AG09309 (cell line): ENCODE results near the gene LRCH3.

Source experiments
- DNase-seq: peaks from one replicate; pipeline ENCODE4 v3.0.0-alpha.2; 2010; ENCODE audit warnings: low read depth
- H3K4me3 ChIP-seq: 2 replicates; pipeline ENCODE4 v1.5.1; 2011; ENCODE audit warnings: mild to moderate bottlenecking, low read depth, low read length, moderate library complexity; ENCODE audit not compliant: control insufficient read depth
- TF ChIP-seq, protein P1 (sequence below): IDR thresholded peaks from 2 replicates; pipeline ENCODE4 v1.5.1; 2011; ENCODE audit warnings: mild to moderate bottlenecking, low read depth, low read length, inconsistent platforms; ENCODE audit not compliant: insufficient read depth, control insufficient read depth; ENCODE audit errors: missing control alignments

The LRCH3 gene

DNA sequence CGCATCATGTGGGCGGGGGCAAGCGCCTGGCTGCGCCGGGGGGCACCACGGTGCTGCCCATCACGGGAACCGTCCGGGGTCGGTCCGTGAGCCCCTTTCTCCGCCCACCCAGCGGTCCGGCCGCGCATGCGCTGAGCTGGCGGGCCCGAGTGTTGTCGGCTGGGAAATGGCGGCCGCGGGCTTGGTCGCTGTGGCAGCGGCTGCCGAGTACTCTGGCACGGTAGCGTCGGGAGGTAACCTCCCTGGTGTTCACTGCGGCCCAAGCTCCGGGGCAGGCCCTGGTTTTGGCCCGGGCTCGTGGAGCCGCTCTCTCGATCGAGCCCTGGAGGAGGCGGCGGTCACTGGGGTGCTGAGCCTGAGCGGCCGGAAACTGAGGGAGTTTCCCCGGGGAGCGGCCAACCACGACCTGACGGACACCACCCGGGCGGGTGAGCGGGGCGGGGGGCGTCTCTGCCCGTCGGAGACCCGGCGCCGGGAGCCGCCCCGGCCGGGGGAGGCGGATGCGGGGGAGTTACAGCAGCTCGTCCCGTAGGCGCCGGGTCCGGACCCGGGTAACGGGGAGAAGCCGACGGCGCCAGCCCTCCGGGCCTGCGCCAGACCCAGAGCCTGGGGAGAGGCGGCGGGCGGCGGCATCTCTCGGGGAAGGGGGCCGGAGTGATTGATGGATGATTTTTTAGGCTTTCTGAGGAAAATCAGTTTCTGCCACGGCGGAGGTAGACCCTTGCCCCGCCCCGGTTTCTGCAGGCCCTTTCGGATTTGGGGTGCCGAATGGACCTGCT is at the start of gene LRCH3:
Gene LRCH3 (plus strand): TSS at position 142 of the 779 bp plus-strand sequence. CDS start 25 bp downstream, at position 167.
- no peak for DNase-seq
- peak within 1 kb of the TSS; percentile 78 for H3K4me3 ChIP-seq
- TF ChIP-seq, protein P1, sequence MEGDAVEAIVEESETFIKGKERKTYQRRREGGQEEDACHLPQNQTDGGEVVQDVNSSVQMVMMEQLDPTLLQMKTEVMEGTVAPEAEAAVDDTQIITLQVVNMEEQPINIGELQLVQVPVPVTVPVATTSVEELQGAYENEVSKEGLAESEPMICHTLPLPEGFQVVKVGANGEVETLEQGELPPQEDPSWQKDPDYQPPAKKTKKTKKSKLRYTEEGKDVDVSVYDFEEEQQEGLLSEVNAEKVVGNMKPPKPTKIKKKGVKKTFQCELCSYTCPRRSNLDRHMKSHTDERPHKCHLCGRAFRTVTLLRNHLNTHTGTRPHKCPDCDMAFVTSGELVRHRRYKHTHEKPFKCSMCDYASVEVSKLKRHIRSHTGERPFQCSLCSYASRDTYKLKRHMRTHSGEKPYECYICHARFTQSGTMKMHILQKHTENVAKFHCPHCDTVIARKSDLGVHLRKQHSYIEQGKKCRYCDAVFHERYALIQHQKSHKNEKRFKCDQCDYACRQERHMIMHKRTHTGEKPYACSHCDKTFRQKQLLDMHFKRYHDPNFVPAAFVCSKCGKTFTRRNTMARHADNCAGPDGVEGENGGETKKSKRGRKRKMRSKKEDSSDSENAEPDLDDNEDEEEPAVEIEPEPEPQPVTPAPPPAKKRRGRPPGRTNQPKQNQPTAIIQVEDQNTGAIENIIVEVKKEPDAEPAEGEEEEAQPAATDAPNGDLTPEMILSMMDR: no peak

DNA sequence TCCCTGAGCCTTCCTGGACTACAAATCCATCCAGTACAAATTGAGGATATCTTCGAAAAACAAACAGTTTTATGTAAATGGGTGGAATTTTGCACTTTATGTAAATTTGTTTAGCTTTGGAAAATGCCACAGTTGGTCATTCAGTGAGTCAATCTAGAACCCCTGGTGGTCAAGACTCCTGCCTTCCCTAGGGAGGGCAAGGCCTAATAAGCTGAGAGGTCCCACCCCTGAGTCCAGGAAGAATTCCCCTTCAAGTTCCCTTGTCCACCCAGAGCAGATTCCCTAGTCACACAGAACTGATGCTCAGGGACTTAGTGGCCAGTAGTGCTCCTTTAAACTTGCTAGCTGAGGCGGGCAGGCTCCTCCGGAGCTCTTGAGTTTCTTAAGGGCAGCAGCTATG is 48.3 kb upstream of the LRCH3 start:
- TF ChIP-seq, protein P1: no peak
- no peak for DNase-seq
- H3K4me3 ChIP-seq: no peak overlapping the region

DNA sequence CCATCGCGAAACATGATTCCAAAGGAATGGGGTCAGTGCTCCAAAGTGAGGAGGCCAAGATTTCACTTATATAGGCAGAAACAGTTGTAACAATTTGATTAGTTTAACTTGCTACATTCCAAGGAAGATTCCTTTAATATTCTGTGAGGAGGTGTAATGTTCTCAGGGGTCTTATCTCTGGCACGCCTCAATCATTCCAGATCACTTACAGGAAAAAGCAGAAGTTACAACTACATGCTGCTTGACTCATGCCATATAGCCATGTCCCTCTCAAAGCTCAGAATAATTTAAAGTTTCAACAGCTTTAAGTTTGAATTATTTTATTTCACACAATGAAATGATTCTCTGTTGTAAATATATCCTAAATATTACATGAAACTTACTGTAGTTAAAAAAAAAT is 44.8 kb upstream of the LRCH3 start:
- no peak for DNase-seq
- no peak overlapping the region for H3K4me3 ChIP-seq
- TF ChIP-seq, protein P1: no peak

DNA sequence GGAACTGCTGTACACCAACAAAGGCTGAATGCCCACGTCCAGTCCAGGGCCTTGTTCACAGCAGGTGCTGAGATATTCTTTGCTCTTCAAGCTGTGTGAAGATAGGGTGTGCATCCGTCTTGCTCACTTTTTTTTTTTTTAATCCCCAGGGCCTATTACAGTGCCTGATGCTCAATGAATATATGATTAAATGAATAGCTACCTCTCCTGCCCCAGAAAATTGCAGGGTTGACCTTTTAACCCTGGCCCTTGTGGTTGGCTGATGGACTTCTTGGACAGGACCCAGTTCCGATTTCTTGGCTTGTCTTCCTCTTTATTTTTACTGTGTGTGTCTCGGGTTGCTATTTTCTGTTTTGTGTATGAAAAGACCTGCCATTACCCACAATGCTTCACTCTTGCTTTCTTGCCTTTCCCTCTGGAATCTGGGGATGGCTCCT is 44.2 kb upstream of the LRCH3 start:
- H3K4me3 ChIP-seq: no peak overlapping the region
- TF ChIP-seq, protein P1: no peak
- no peak for DNase-seq

DNA sequence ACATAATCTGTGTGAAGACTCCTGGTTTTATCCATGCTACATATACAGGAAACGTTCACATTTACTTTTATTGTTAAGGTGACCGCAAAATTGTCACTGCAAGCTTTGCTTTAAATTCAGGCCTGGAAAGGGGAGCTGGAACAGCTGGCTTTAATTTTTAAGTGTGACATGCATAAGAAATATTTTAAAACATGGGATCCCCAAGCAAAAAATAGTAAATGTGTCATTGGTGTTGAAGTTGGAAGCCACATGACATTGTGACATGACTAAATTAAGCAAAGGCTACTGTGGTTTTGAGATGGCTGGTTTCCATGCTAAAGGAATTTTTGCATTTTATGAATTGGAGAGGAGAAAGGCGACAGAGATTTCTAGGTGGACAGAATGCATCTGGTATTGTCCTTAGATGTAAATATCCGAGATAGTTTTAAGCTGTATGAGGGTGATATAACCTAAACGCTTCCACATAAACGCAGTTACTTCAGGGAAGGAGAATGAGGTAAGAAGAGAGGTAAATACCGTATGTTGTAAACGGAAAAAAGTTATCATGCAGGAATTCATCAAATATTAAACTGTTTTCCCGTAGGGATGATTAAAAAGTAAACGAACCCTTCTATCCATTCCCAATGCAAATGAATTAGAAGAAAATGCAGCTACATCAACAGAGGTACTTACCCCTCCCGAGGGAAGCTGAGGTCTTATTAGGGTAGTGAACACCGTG is 42.3 kb upstream of the LRCH3 start:
- peak overlapping the region; percentile 75 for H3K4me3 ChIP-seq
- no peak for DNase-seq
- TF ChIP-seq, protein P1: no peak

DNA sequence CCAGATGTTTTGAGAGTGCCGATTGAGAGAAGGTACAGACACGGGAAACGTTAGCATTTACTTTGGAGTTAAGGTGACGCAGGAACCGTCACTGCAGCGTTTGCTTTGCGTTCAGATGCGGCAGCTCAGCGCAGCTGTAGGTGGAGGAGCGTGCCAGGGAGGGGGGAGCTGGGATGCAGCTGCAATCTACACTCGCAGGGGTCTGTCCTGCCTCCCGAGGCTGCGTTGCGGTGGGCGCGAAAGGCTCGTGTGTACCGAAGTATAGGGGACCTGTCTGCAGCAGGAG is 41.8 kb upstream of the LRCH3 start:
- TF ChIP-seq, protein P1: no peak
- DNase-seq: no peak
- H3K4me3 ChIP-seq: peak overlapping the region; percentile 75
